Mesenchymal stem cell (in vitro differentiated cells and primary cell): ENCODE measurements around the gene TIMM23B.
"Not testable (repeated sequence)": the region's sequence is repeated elsewhere in the genome, so short reads cannot be mapped to it uniquely, and the experiment has no call there.

Experiments
- DNase-seq: peaks from one replicate; pipeline ENCODE4 v3.0.0-alpha.2; 2013
- H2AFZ ChIP-seq: one replicate; pipeline ENCODE4 v1.6.1; 2013; ENCODE audit warnings: low read depth, mild to moderate bottlenecking, control low read depth, inconsistent platforms, low read length, moderate library complexity
- H2AK5ac ChIP-seq: 2 replicates; pipeline ENCODE4 v1.6.1; 2013; ENCODE audit warnings: low read length, moderate library complexity, mild to moderate bottlenecking, inconsistent platforms; ENCODE audit not compliant: severe bottlenecking
- H2BK120ac ChIP-seq: one replicate; pipeline ENCODE4 v1.6.1; 2013; ENCODE audit warnings: low read depth, mild to moderate bottlenecking, inconsistent platforms, low read length, moderate library complexity
- H2BK12ac ChIP-seq, 2 experiments: one replicate each; pipeline ENCODE4 v1.6.1; 2013; ENCODE audit warnings: inconsistent platforms in 2 of 2, low read length in 2 of 2, mild to moderate bottlenecking in 2 of 2, moderate library complexity in 2 of 2, control low read depth in 1 of 2
- H2BK15ac ChIP-seq: one replicate; pipeline ENCODE4 v1.6.1; 2013; ENCODE audit warnings: mild to moderate bottlenecking, low read depth, inconsistent platforms; ENCODE audit not compliant: poor library complexity, severe bottlenecking
- H2BK5ac ChIP-seq: 2 replicates; pipeline ENCODE4 v1.6.1; 2013; ENCODE audit warnings: low read depth, mild to moderate bottlenecking, low read length, control low read depth, inconsistent platforms; ENCODE audit not compliant: poor library complexity, severe bottlenecking
- H3K14ac ChIP-seq, 2 experiments: one replicate each; pipeline ENCODE4 v1.6.1; 2013; ENCODE audit warnings: inconsistent platforms in 2 of 2, low read length in 2 of 2, control low read depth in 1 of 2, mild to moderate bottlenecking in 1 of 2, moderate library complexity in 1 of 2
- H3K18ac ChIP-seq, 2 experiments: one replicate each; pipeline ENCODE4 v1.6.1; 2013; ENCODE audit warnings: inconsistent platforms in 2 of 2, low read length in 2 of 2, control low read depth in 1 of 2, low read depth in 1 of 2, mild to moderate bottlenecking in 1 of 2
- H3K23ac ChIP-seq, 2 experiments: one replicate each; pipeline ENCODE4 v1.6.1; 2013; ENCODE audit warnings: inconsistent platforms in 2 of 2, low read length in 2 of 2, mild to moderate bottlenecking in 2 of 2, moderate library complexity in 2 of 2, control low read depth in 1 of 2
- H3K27ac ChIP-seq: 2 replicates; pipeline ENCODE4 v1.5.1; 2013; ENCODE audit warnings: mild to moderate bottlenecking, moderate library complexity, low read length, control low read depth, inconsistent platforms; ENCODE audit not compliant: poor library complexity, severe bottlenecking
- H3K27me3 ChIP-seq, 2 experiments: 2 replicates each; pipeline versions ENCODE4 v1.6.1 to v1.7.0; 2013; ENCODE audit warnings: low read length in 2 of 2, mild to moderate bottlenecking in 2 of 2, moderate library complexity in 2 of 2, control low read depth in 1 of 2, inconsistent platforms in 1 of 2; ENCODE audit not compliant: control insufficient read depth in 1 of 2, insufficient read depth in 1 of 2
- H3K36me3 ChIP-seq, 2 experiments: 2 replicates each; pipeline versions ENCODE4 v1.6.1 to v1.7.0; 2013; ENCODE audit warnings: low read length in 2 of 2, control low read depth in 1 of 2, inconsistent platforms in 1 of 2, low read depth in 1 of 2, mild to moderate bottlenecking in 1 of 2; ENCODE audit not compliant: insufficient read depth in 2 of 2, control insufficient read depth in 1 of 2
- H3K4ac ChIP-seq, 2 experiments: one replicate each; pipeline ENCODE4 v1.6.1; 2013; ENCODE audit warnings: inconsistent platforms in 2 of 2, low read length in 2 of 2, mild to moderate bottlenecking in 2 of 2, moderate library complexity in 2 of 2, control low read depth in 1 of 2, low read depth in 1 of 2
- H3K4me1 ChIP-seq: 2 replicates; pipeline ENCODE4 v1.6.1; 2013; ENCODE audit warnings: low read depth, low read length, control low read depth; ENCODE audit not compliant: control insufficient read depth, insufficient read depth
- H3K4me2 ChIP-seq: 2 replicates; pipeline ENCODE4 v1.6.1; 2013; ENCODE audit warnings: low read length, mild to moderate bottlenecking, inconsistent platforms; ENCODE audit not compliant: poor library complexity, severe bottlenecking
- H3K4me3 ChIP-seq, 2 experiments: 2 replicates each; pipeline versions ENCODE4 v1.5.1 to v1.7.0; 2013; ENCODE audit warnings: low read length in 2 of 2, mild to moderate bottlenecking in 2 of 2, control low read depth in 1 of 2, low read depth in 1 of 2; ENCODE audit not compliant: insufficient read depth in 1 of 2
- H3K79me1 ChIP-seq: replicated peaks from 2 replicates; pipeline ENCODE4 v1.6.1; 2013; ENCODE audit warnings: mild to moderate bottlenecking, control low read depth, low read length, inconsistent platforms; ENCODE audit not compliant: poor library complexity, severe bottlenecking
- H3K9ac ChIP-seq: 2 replicates; pipeline ENCODE4 v1.7.0; 2013; ENCODE audit warnings: mild to moderate bottlenecking, low read length, moderate library complexity
- H3K9me3 ChIP-seq: 2 replicates; pipeline ENCODE4 v1.7.0; 2013; ENCODE audit warnings: mild to moderate bottlenecking, low read length; ENCODE audit not compliant: control insufficient read depth
- H4K8ac ChIP-seq: one replicate; pipeline ENCODE4 v1.6.1; 2013; ENCODE audit warnings: inconsistent platforms, mild to moderate bottlenecking, low read length, moderate library complexity
- H4K91ac ChIP-seq: one replicate; pipeline ENCODE4 v1.6.1; 2013; ENCODE audit warnings: mild to moderate bottlenecking, low read length, inconsistent platforms
- WGBS: methylation state at CpG from one replicate; pipeline ENCODE4 v1.1.7; 2013; ENCODE audit warnings: mixed read lengths; 5-methylcytosine and 5-hydroxymethylcytosine counted together

Gene TIMM23B

GRCh38 chr10:49952006-49952405 lies 10.2 kb downstream of the TIMM23B start:
- not testable (repeated sequence) for H3K9me3 ChIP-seq, H2BK5ac ChIP-seq

GRCh38 chr10:49953122-49953521 lies 11.3 kb downstream of the TIMM23B start:
- H2AK5ac ChIP-seq, H2BK12ac ChIP-seq, H2BK15ac ChIP-seq, H3K9me3 ChIP-seq, H4K8ac ChIP-seq, H2AFZ ChIP-seq, H3K9ac ChIP-seq, H3K4me1 ChIP-seq, H2BK5ac ChIP-seq, H3K4ac ChIP-seq, H3K23ac ChIP-seq, H2BK120ac ChIP-seq, H3K27me3 ChIP-seq, H3K14ac ChIP-seq, H3K79me1 ChIP-seq, H3K18ac ChIP-seq, H3K4me3 ChIP-seq, H3K27ac ChIP-seq, H3K4me2 ChIP-seq, H4K91ac ChIP-seq: not testable (repeated sequence)
- peak; percentile 6 for DNase-seq
- peaks cover 3 to 21% of the 10 kb centered on the region in 2 experiments for H3K36me3 ChIP-seq
- 92% methylated on average over 2 of the region's 3 CpGs for WGBS

More at GRCh38 chr10:49952006-49952405, 10.2 kb downstream of the TIMM23B start:
- WGBS: 100% methylated on average over 2 of the region's 3 CpGs
- H2BK15ac ChIP-seq, H3K27me3 ChIP-seq, H2BK12ac ChIP-seq, H3K14ac ChIP-seq, DNase-seq, H3K4me2 ChIP-seq, H3K23ac ChIP-seq, H2BK120ac ChIP-seq, H2AFZ ChIP-seq, H4K8ac ChIP-seq, H3K18ac ChIP-seq, H3K4me1 ChIP-seq, H3K9ac ChIP-seq, H3K4me3 ChIP-seq, H3K4ac ChIP-seq, H3K79me1 ChIP-seq, H3K27ac ChIP-seq, H2AK5ac ChIP-seq, H4K91ac ChIP-seq: not testable (repeated sequence)
- peaks cover 0 to 17% of the 10 kb centered on the region in 2 experiments for H3K36me3 ChIP-seq

- H3K4ac ChIP-seq, H3K4me1 ChIP-seq, H3K27me3 ChIP-seq, H3K79me1 ChIP-seq, H3K4me2 ChIP-seq, H3K23ac ChIP-seq, H2BK120ac ChIP-seq, H3K9ac ChIP-seq, H3K9me3 ChIP-seq, H2BK5ac ChIP-seq, H2BK15ac ChIP-seq, H3K14ac ChIP-seq, H2AFZ ChIP-seq, H3K18ac ChIP-seq, DNase-seq, H3K36me3 ChIP-seq, H2AK5ac ChIP-seq, H4K8ac ChIP-seq, H4K91ac ChIP-seq, H2BK12ac ChIP-seq, H3K27ac ChIP-seq, H3K4me3 ChIP-seq: not testable (repeated sequence)
- WGBS: 100% methylated on average over 13 of the region's 37 CpGs
Observed at GRCh38 chr10:49970331-49970857, 28.5 kb downstream of the TIMM23B start.

GRCh38 chr10:49971466-49971865 lies 29.6 kb downstream of the TIMM23B start:
- H2BK12ac ChIP-seq, H4K8ac ChIP-seq, H3K36me3 ChIP-seq, H4K91ac ChIP-seq, H3K27me3 ChIP-seq, H3K9ac ChIP-seq, H3K4me3 ChIP-seq, H3K4me1 ChIP-seq, H3K79me1 ChIP-seq, H2BK15ac ChIP-seq, H3K18ac ChIP-seq, H3K14ac ChIP-seq, DNase-seq, H3K23ac ChIP-seq, H3K27ac ChIP-seq, H2AFZ ChIP-seq, H3K9me3 ChIP-seq, H3K4me2 ChIP-seq, H2AK5ac ChIP-seq, H2BK5ac ChIP-seq, H3K4ac ChIP-seq, H2BK120ac ChIP-seq: not testable (repeated sequence)
- no CpG with 5 or more reads among the region's 2 CpGs for WGBS
